ENCODE results near the gene MCC.

The MCC gene

GRCh38 chr5:113488645-113489184 lies 462 bp upstream of the MCC start:
- Histone ChIP-seq H3K36me3 (ENCODE audit: control insufficient read depth in 2 of 2, insufficient read depth in 1 of 2, low read length in 2 of 2) (no peaks in the 10 kb centered on the region), H3K27ac (ENCODE audit: extremely low read depth, low read depth, low read length) (peak overlapping the region; percentile 68), H3K9me3 (ENCODE audit: control insufficient read depth, insufficient read depth, low read depth, low read length) (no peaks in the 10 kb centered on the region), H3K4me3 (ENCODE audit: low read depth, low read length) (peak overlapping the region; percentile 83), H3K4me1 (ENCODE audit: control insufficient read depth, insufficient read depth, low read length) (peaks cover 15% of the 10 kb centered on the region; the same call in 1 of the 2 replicates)
- ChIA-PET POLR2A (interaction anchor here (1.2 to 2.1 kb wide), 8 partner anchors 14 to 608 kb away, joined by 3 to 11 read pairs (median 4); partner anchors contain the start of genes DCP2 and YTHDC2), CTCF (interaction anchor here (0.7 to 1.6 kb wide), 3 partner anchors 109 to 492 kb away, joined by 3 to 7 read pairs (median 3); no protein-coding TSS in a partner anchor)
- TF ChIP-seq, protein P1, sequence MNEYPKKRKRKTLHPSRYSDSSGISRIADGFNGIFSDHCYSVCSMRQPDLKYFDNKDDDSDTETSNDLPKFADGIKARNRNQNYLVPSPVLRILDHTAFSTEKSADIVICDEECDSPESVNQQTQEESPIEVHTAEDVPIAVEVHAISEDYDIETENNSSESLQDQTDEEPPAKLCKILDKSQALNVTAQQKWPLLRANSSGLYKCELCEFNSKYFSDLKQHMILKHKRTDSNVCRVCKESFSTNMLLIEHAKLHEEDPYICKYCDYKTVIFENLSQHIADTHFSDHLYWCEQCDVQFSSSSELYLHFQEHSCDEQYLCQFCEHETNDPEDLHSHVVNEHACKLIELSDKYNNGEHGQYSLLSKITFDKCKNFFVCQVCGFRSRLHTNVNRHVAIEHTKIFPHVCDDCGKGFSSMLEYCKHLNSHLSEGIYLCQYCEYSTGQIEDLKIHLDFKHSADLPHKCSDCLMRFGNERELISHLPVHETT (tag by site-specific recombination; IDR thresholded peaks at IDR 0.05): no peak
- no peak for TF ChIP-seq ZNF18 (tag by site-specific recombination; IDR thresholded peaks at IDR 0.05)
- no peak for TF ChIP-seq PBX3 (CRISPR knock-in tag; IDR thresholded peaks at IDR 0.05)
- no peak for TF ChIP-seq ZNF654 (tag by site-specific recombination; IDR thresholded peaks at IDR 0.05; ENCODE audit: low read depth)
- no peak for TF ChIP-seq KLF1 (tag by site-specific recombination; IDR thresholded peaks at IDR 0.05)
- TF ChIP-seq ZFP69B (tag by site-specific recombination; IDR thresholded peaks at IDR 0.05): no peak
- TF ChIP-seq ZNF626 (tag by site-specific recombination; IDR thresholded peaks at IDR 0.05): no peak
- peak; percentile 84; the same call in 1 of the 2 replicates for TF ChIP-seq ZNF280D (tag by site-specific recombination; IDR thresholded peaks at IDR 0.05)
- TF ChIP-seq ZNF561 (tag by site-specific recombination; IDR thresholded peaks at IDR 0.05; ENCODE audit: borderline replicate concordance): 0 out of 2 replicates have a peak, but pooled peaks have one; percentile 5
- no peak for TF ChIP-seq ZSCAN30 (tag by site-specific recombination; IDR thresholded peaks at IDR 0.05)
- no peak for TF ChIP-seq ZBTB48 (tag by site-specific recombination; IDR thresholded peaks at IDR 0.05)
- TF ChIP-seq ZNF221 (tag by site-specific recombination; IDR thresholded peaks at IDR 0.05; ENCODE audit: borderline replicate concordance): no peak
- TF ChIP-seq ZBTB6 (tag by site-specific recombination; IDR thresholded peaks at IDR 0.05): no peak; the same call in 1 of the 2 replicates
- no peak for TF ChIP-seq ZNF37A (tag by site-specific recombination; IDR thresholded peaks at IDR 0.05)
- no peak for TF ChIP-seq ZNF146 (tag by site-specific recombination; IDR thresholded peaks at IDR 0.05)
- no peak for TF ChIP-seq ZNF473 (tag by site-specific recombination; IDR thresholded peaks at IDR 0.05)
- no peak for TF ChIP-seq ZNF157 (tag by site-specific recombination; IDR thresholded peaks at IDR 0.05)
- peak; percentile 74 for TF ChIP-seq ZBTB11 (tag by site-specific recombination; conservative IDR thresholded peaks at IDR 0.05; ENCODE audit: low read depth)
- no peak for TF ChIP-seq ZNF658 (tag by site-specific recombination; IDR thresholded peaks at IDR 0.05)
- TF ChIP-seq REPIN1 (tag by site-specific recombination; IDR thresholded peaks at IDR 0.05; ENCODE audit: low read depth): no peak
- TF ChIP-seq PATZ1 (tag by site-specific recombination; IDR thresholded peaks at IDR 0.05): no peak
- peak; percentile 72 for TF ChIP-seq ZNF2 (tag by site-specific recombination; IDR thresholded peaks at IDR 0.05)
- no peak for TF ChIP-seq ZNF114 (tag by site-specific recombination; IDR thresholded peaks at IDR 0.05)
- no peak for TF ChIP-seq ZNF792 (tag by site-specific recombination; IDR thresholded peaks at IDR 0.05)
